OCI-M1 (cell line): ENCODE results near the gene CERK.

ENCODE experiments used
- DNase-seq: peaks from one replicate; lab custom pipeline; 2025; lab: John Stamatoyannopoulos, UW

CERK gene

GRCh38 chr22:46699091-46699490 is 39.0 kb downstream of the CERK start:
- DNase-seq = no peak

- no peak for DNase-seq
Observed at GRCh38 chr22:46697811-46698515, 40.1 kb downstream of the CERK start.

- DNase-seq = no peak
Observed at GRCh38 chr22:46696614-46697013, 41.4 kb downstream of the CERK start.

GRCh38 chr22:46696229-46696518 is 41.9 kb downstream of the CERK start:
- no peak for DNase-seq

GRCh38 chr22:46695346-46696228 is 42.5 kb downstream of the CERK start:
- DNase-seq = no peak

GRCh38 chr22:46694416-46695170 is 43.5 kb downstream of the CERK start:
- no peak for DNase-seq

GRCh38 chr22:46693634-46694415 is 44.2 kb downstream of the CERK start:
- DNase-seq = no peak

GRCh38 chr22:46691571-46691970 is 46.5 kb downstream of the CERK start:
- no peak for DNase-seq

- DNase-seq = no peak
Observed at GRCh38 chr22:46690146-46690545, 47.9 kb downstream of the CERK start.

GRCh38 chr22:46688949-46689348 is 49.1 kb downstream of the CERK start:
- no peak for DNase-seq

- DNase-seq = no peak
Observed at GRCh38 chr22:46687460-46687859, 50.6 kb downstream of the CERK start.

- no peak for DNase-seq
Observed at GRCh38 chr22:46687048-46687444, 51.0 kb downstream of the CERK start.

GRCh38 chr22:46686221-46687047 is 51.6 kb downstream of the CERK start:
- DNase-seq = no peak

- no peak for DNase-seq
Observed at GRCh38 chr22:46684706-46685105, 53.3 kb downstream of the CERK start.

GRCh38 chr22:46682011-46682731 is 55.9 kb downstream of the CERK start:
- DNase-seq = no peak

- peak; percentile 49 for DNase-seq
Observed at GRCh38 chr22:46681010-46681409, 57.0 kb downstream of the CERK start.

- no peak for DNase-seq
Observed at GRCh38 chr22:46679706-46680269, 58.3 kb downstream of the CERK start.

GRCh38 chr22:46678785-46679700 is 59.0 kb downstream of the CERK start:
- DNase-seq = no peak
